Keratinocyte (primary cell): ENCODE data around the gene CDC42EP3. TPM values are rescaled to one million over a fixed set of nuclear protein-coding genes. Genes with fewer than 3 reads are reported as not detected.

Experiments used
- DNase-seq: peaks from one replicate; pipeline ENCODE4 v3.0.0-alpha.2; 2011; ENCODE audit warnings: low read depth, missing footprints, low spot score
- FAIRE-seq: peaks from 2 replicates; lab custom pipeline; 2011; peaks lifted over from hg19 to GRCh38; lab: Jason Lieb, UNC
- H2AFZ ChIP-seq: 2 replicates; pipeline ENCODE4 v1.6.0; 2012; ENCODE audit warnings: low read length, control low read depth, inconsistent platforms; ENCODE audit not compliant: control insufficient read depth
- H3K27ac ChIP-seq: 2 replicates; pipeline ENCODE4 v1.5.1; 2011; ENCODE audit warnings: low read length; ENCODE audit not compliant: control insufficient read depth, insufficient read depth
- H3K27me3 ChIP-seq: 3 replicates; pipeline ENCODE4 v1.6.0; 2011; ENCODE audit warnings: low read length; ENCODE audit not compliant: control insufficient read depth, insufficient read depth; ENCODE audit errors: extremely low read depth
- H3K36me3 ChIP-seq, 2 experiments: 2 replicates in 1 of 2; 3 replicates in 1 of 2; pipeline ENCODE4 v1.5.1; 2011; ENCODE audit warnings: low read length in 2 of 2, mild to moderate bottlenecking in 1 of 2; ENCODE audit not compliant: control insufficient read depth in 2 of 2, insufficient read depth in 2 of 2; ENCODE audit errors: extremely low read depth in 1 of 2
- H3K4me1 ChIP-seq: 3 replicates; pipeline ENCODE4 v1.5.1; 2011; ENCODE audit warnings: low read length; ENCODE audit not compliant: control insufficient read depth, insufficient read depth; ENCODE audit errors: extremely low read depth
- H3K4me2 ChIP-seq: 3 replicates; pipeline ENCODE4 v1.6.0; 2011; ENCODE audit warnings: low read depth, low read length; ENCODE audit not compliant: control insufficient read depth, insufficient read depth; ENCODE audit errors: extremely low read depth
- H3K4me3 ChIP-seq, 3 experiments: fragments of 200-600 bp in 1 of 3; sonication (generic) in 1 of 3; 2 replicates in 2 of 3; 3 replicates in 1 of 3; pipeline ENCODE4 v1.5.1; 2011 to 2016; ENCODE audit warnings: low read length in 3 of 3, mild to moderate bottlenecking in 3 of 3, control low read depth in 2 of 3, inconsistent platforms in 1 of 3, low read depth in 1 of 3, mixed read lengths in 1 of 3, mixed run types in 1 of 3, moderate library complexity in 1 of 3; ENCODE audit not compliant: control insufficient read depth in 2 of 3, insufficient read depth in 2 of 3; ENCODE audit errors: extremely low read depth in 1 of 3
- H3K79me2 ChIP-seq: 2 replicates; pipeline ENCODE4 v1.6.0; 2012; ENCODE audit warnings: low read length; ENCODE audit not compliant: control insufficient read depth, insufficient read depth
- H3K9ac ChIP-seq: 3 replicates; pipeline ENCODE4 v1.6.0; 2011; ENCODE audit warnings: low read length; ENCODE audit not compliant: control insufficient read depth, insufficient read depth; ENCODE audit errors: extremely low read depth
- H3K9me1 ChIP-seq: 3 replicates; pipeline ENCODE4 v1.6.0; 2011; ENCODE audit warnings: low read length; ENCODE audit not compliant: control insufficient read depth, insufficient read depth; ENCODE audit errors: extremely low read depth
- H3K9me3 ChIP-seq: 2 replicates; pipeline ENCODE4 v1.5.1; 2012; ENCODE audit warnings: low read depth, low read length; ENCODE audit not compliant: control insufficient read depth
- H4K20me1 ChIP-seq: 3 replicates; pipeline ENCODE4 v1.6.0; 2011; ENCODE audit warnings: low read length; ENCODE audit not compliant: control insufficient read depth, insufficient read depth; ENCODE audit errors: extremely low read depth
- CTCF ChIP-seq, 3 experiments: IDR thresholded peaks in 1 of 3; conservative IDR thresholded peaks in 1 of 3; optimal IDR thresholded peaks in 1 of 3; 2 replicates in 2 of 3; 3 replicates in 1 of 3; pipeline versions ENCODE3 to v1.5.1; 2011; ENCODE audit warnings: low read length in 3 of 3, mild to moderate bottlenecking in 3 of 3, moderate library complexity in 2 of 3, control low read depth in 1 of 3, inconsistent platforms in 1 of 3; ENCODE audit not compliant: insufficient read depth in 2 of 3; ENCODE audit errors: extremely low read depth in 1 of 3
- EZH2 ChIP-seq: IDR thresholded peaks from one replicate; pipeline ENCODE4 v1.6.1; 2012; ENCODE audit warnings: inconsistent platforms, mild to moderate bottlenecking, low read length, moderate library complexity
- dilution Hi-C: fragments of 300-500 bp; cut with MboI; formaldehyde crosslinking; loops from one replicate; pipeline ENCODE4 v1.7.0; 2020; ENCODE audit warnings: low sequenced_read_pairs; ENCODE audit not compliant: extremely low pct_ligation_motif_present
- polyA plus RNA-seq, 5 experiments: library from polyadenylated mRNA; depleted of rRNA in 3 of 5; stranded (reverse) in 3 of 5; stranded (forward) in 1 of 5; unstranded in 1 of 5; fragments of >200 nt; gene quantifications; 1 replicate in 1 of 5; 2 replicates in 3 of 5; 3 replicates in 1 of 5; pipeline versions ENCODE4 v1.2.1 to v1.2.3, GENCODE V29; 2011 to 2012; ENCODE audit warnings: missing spikeins in 2 of 5, low read depth in 1 of 5, low replicate concordance in 1 of 5

Gene CDC42EP3
- polyA plus RNA-seq, 1 donor (not counting 4 experiments of a cell fraction or from before 2014, with no cell fraction given) = 34.6 TPM

GRCh38 chr2:37602702-37603101 is 68.7 kb downstream of the CDC42EP3 start:
- Histone ChIP-seq H3K9ac (no peak overlapping the region), H3K36me3 (no peaks in the 10 kb centered on the region), H3K4me2 (no peak overlapping the region), H3K79me2 (no peaks in the 10 kb centered on the region), H3K4me3 (no peak overlapping the region), H3K9me3 (no peaks in the 10 kb centered on the region), H2AFZ (no peak overlapping the region), H3K27ac (no peak overlapping the region), H3K4me1 (peaks cover 10% of the 10 kb centered on the region), H3K27me3 (no peaks in the 10 kb centered on the region), H4K20me1 (no peaks in the 10 kb centered on the region), H3K9me1 (no peaks in the 10 kb centered on the region)
- TF ChIP-seq EZH2 (no peak), CTCF (optimal IDR thresholded peaks at IDR 0.05 in 1 of 3, IDR thresholded peaks at IDR 0.05 in 1 of 3, conservative IDR thresholded peaks at IDR 0.05 in 1 of 3; ENCODE audit: extremely low read depth in 1 of 3, insufficient read depth in 2 of 3, low read length in 3 of 3) (no peak)
- no peak for DNase-seq
- dilution Hi-C loops = no loop called here
- FAIRE-seq = no peak

- Histone ChIP-seq H3K4me3 (no peak overlapping the region), H3K79me2 (no peaks in the 10 kb centered on the region), H3K9me1 (no peaks in the 10 kb centered on the region), H3K27ac (no peak overlapping the region), H3K27me3 (no peaks in the 10 kb centered on the region), H2AFZ (no peak overlapping the region), H4K20me1 (no peaks in the 10 kb centered on the region), H3K36me3 (no peaks in the 10 kb centered on the region), H3K9ac (no peak overlapping the region), H3K9me3 (no peaks in the 10 kb centered on the region), H3K4me1 (peaks cover 10% of the 10 kb centered on the region), H3K4me2 (no peak overlapping the region)
- no peak for TF ChIP-seq CTCF (optimal IDR thresholded peaks at IDR 0.05 in 1 of 3, IDR thresholded peaks at IDR 0.05 in 1 of 3, conservative IDR thresholded peaks at IDR 0.05 in 1 of 3; ENCODE audit: extremely low read depth in 1 of 3, insufficient read depth in 2 of 3, low read length in 3 of 3)
- TF ChIP-seq EZH2 = no peak
- dilution Hi-C loops = no loop called here
- DNase-seq (no peak), FAIRE-seq (no peak)
Measured at GRCh38 chr2:37602040-37602439, 69.4 kb downstream of the CDC42EP3 start.
